NB4 (cell line): ENCODE data around the gene ARPC5L.

Experiments used
- CTCF ChIP-seq: IDR thresholded peaks from one replicate; pipeline ENCODE4 v1.5.1; 2012; ENCODE audit warnings: low read depth, low read length
- MAX ChIP-seq: IDR thresholded peaks from 2 replicates; pipeline ENCODE4 v1.6.1; 2011; ENCODE audit warnings: low read depth, low read length

DNA sequence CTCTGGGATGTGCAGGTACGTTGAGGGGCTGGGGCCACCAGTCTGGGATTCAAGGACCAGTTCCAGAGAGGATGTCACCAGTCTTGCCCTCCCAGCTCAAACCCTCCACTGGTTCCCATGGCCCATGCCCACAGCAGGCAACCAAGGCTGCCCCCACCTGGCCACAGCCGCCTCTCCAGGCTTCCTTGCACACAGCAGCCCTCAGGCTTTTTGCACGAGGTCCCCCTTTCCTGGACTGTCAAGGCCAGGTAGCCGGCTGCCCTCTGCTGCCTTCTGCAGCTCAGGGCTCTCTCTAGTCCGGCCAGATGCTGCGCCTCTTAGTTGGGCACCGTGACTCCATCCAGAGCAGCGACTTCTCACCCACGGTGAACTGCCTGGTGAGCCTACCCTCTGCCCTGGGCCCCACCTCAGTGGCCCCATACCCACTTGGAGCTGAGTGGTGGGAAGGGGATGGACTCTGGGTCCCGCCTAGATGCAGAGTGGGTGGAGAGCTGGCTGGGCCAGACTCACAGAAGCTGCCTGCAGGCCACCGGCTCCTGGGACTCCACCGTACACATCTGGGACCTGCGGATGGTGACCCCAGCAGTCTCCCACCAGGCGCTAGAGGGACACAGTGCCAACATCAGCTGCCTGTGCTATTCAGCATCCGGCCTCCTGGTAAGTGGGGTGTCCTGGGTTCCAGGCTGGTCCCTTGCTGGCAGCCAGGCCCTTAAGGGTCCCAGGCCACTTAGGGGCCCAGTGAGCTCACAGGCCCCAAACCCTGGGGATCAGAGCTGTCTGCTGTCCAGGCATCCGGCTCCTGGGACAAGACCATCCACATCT is 5.8 kb upstream of the ARPC5L start:
- TF ChIP-seq CTCF, result peak; percentile 59
- TF ChIP-seq MAX, result no peak; the same call in 1 of the 2 replicates
